ENCODE results near the gene MREG.

The MREG gene

GRCh38 chr2:215898363-215898762, 115.0 kb downstream of the MREG start:
- no peak for DNase-seq (ENCODE audit: low read depth in 2 of 3, low spot score in 2 of 3)

DNA sequence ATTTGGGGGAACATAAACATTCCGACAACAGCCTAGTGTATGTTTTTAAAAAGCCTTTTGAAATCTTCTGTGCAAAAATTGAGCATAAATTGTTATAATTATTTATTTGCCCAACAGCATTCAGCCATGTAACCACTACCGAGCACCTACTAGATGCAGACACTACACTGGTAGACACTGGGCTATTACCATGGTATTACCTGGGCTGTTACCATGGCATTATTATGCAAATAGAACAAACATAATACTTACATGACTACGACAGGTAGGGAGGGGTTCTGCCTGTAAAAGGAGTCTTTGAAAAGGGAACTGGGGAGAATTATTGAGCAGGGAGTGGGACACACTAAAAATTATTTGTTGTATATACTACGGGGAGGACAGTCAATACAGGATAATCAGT, 116.4 kb downstream of the MREG start:
- no peak for DNase-seq (ENCODE audit: low read depth in 2 of 3, low spot score in 2 of 3)

- DNase-seq (ENCODE audit: low read depth in 2 of 3, low spot score in 2 of 3), result no peak
These were observed 118.0 kb downstream of the MREG start for GRCh38 chr2:215895330-215895729.

All from activated CD8-positive, alpha-beta memory T cell treated with anti-CD3 and anti-CD28 coated beads for 48 hours (primary cell).